HG02763 (cell line): ENCODE results near the gene RBKS.

ENCODE experiments used
- ATAC-seq: cut with Tn5 transposase; IDR thresholded peaks from one replicate; pipeline ENCODE4 v1.9.1; 2021; ENCODE audit warnings: mild to moderate bottlenecking, moderate library complexity; ENCODE audit not compliant: unreplicated experiment

Gene RBKS

GRCh38 chr2:27738349-27739057 is 151.7 kb downstream of the RBKS start:
- ATAC-seq = no peak

GRCh38 chr2:27737676-27738348 is 152.4 kb downstream of the RBKS start:
- no peak for ATAC-seq

GRCh38 chr2:27736890-27737204 is 153.3 kb downstream of the RBKS start:
- ATAC-seq = no peak

- no peak for ATAC-seq
These were observed 153.9 kb downstream of the RBKS start for GRCh38 chr2:27736031-27736889.

GRCh38 chr2:27735263-27735904 is 154.8 kb downstream of the RBKS start:
- ATAC-seq = no peak

GRCh38 chr2:27734305-27734704 is 155.9 kb downstream of the RBKS start:
- no peak for ATAC-seq
